ENCODE data around the gene LRRN2. TPM values are rescaled to one million over a fixed set of nuclear protein-coding genes. Genes with fewer than 3 reads are reported as not detected.

The LRRN2 gene
- polyA plus RNA-seq, 4 donors, result 3.0 to 3.1 TPM; not detected in 2

- Histone ChIP-seq H3K9me3 (ENCODE audit: control insufficient read depth in 2 of 2, insufficient read depth in 1 of 2, low read depth in 1 of 2, low read length in 1 of 2) (no peaks in the 10 kb centered on the region), H3K27me3 (ENCODE audit: control insufficient read depth in 3 of 3, insufficient read depth in 3 of 3, low read length in 3 of 3) (peaks cover 0 to 30% (median 0%) of the 10 kb centered on the region in 3 donors), H3K4me1 (ENCODE audit: control insufficient read depth in 3 of 3, insufficient read depth in 2 of 3, low read depth in 1 of 3, low read length in 2 of 3) (peaks cover 0 to 3% (median 0%) of the 10 kb centered on the region in 3 donors), H3K36me3 (ENCODE audit: control insufficient read depth in 3 of 3, insufficient read depth in 2 of 3, low read depth in 1 of 3, low read length in 3 of 3) (no peaks in the 10 kb centered on the region), H3K4me3 (ENCODE audit: low read depth in 1 of 3, low read length in 3 of 3) (no peak overlapping the region), H3K27ac (ENCODE audit: low read depth in 1 of 3, low read length in 2 of 3) (no peak overlapping the region)
- 84 to 88% (median 87%) methylated on average over 5 of the region's 5 CpGs for WGBS, 3 donors
- no peak for FAIRE-seq
- no peak for DNase-seq
Observed at GRCh38 chr1:204653590-204654340, 31.8 kb downstream of the LRRN2 start.

- Histone ChIP-seq H3K36me3 (ENCODE audit: control insufficient read depth in 3 of 3, insufficient read depth in 2 of 3, low read depth in 1 of 3, low read length in 3 of 3) (no peaks in the 10 kb centered on the region), H3K9me3 (ENCODE audit: control insufficient read depth in 2 of 2, insufficient read depth in 1 of 2, low read depth in 1 of 2, low read length in 1 of 2) (no peaks in the 10 kb centered on the region), H3K4me3 (ENCODE audit: low read depth in 1 of 3, low read length in 3 of 3) (no peak overlapping the region), H3K27ac (ENCODE audit: low read depth in 1 of 3, low read length in 2 of 3) (no peak overlapping the region), H3K4me1 (ENCODE audit: control insufficient read depth in 3 of 3, insufficient read depth in 2 of 3, low read depth in 1 of 3, low read length in 2 of 3) (peaks cover 0 to 3% (median 0%) of the 10 kb centered on the region in 3 donors), H3K27me3 (ENCODE audit: control insufficient read depth in 3 of 3, insufficient read depth in 3 of 3, low read length in 3 of 3) (peaks cover 0 to 30% (median 0%) of the 10 kb centered on the region in 3 donors)
- FAIRE-seq, result no peak
- WGBS, 3 donors, result 12 to 47% (median 22%) methylated on average over 3 of the region's 3 CpGs
- DNase-seq, result no peak
Observed at GRCh38 chr1:204652497-204652896, 33.0 kb downstream of the LRRN2 start.

- FAIRE-seq, result no peak
Observed at GRCh38 chr1:204651843-204652421, 33.6 kb downstream of the LRRN2 start.

GRCh38 chr1:204650911-204651570 is 34.5 kb downstream of the LRRN2 start:
- DNase-seq (peak in 1 of 2 donors; percentile 11), FAIRE-seq (no peak)
- Histone ChIP-seq H3K4me3 (ENCODE audit: low read depth in 1 of 3, low read length in 3 of 3) (no peak overlapping the region), H3K36me3 (ENCODE audit: control insufficient read depth in 3 of 3, insufficient read depth in 2 of 3, low read depth in 1 of 3, low read length in 3 of 3) (no peaks in the 10 kb centered on the region), H3K27me3 (ENCODE audit: control insufficient read depth in 3 of 3, insufficient read depth in 3 of 3, low read length in 3 of 3) (peaks cover 0 to 30% (median 0%) of the 10 kb centered on the region in 3 donors), H3K27ac (ENCODE audit: low read depth in 1 of 3, low read length in 2 of 3) (no peak overlapping the region), H3K9me3 (ENCODE audit: control insufficient read depth in 2 of 2, insufficient read depth in 1 of 2, low read depth in 1 of 2, low read length in 1 of 2) (no peaks in the 10 kb centered on the region), H3K4me1 (ENCODE audit: control insufficient read depth in 3 of 3, insufficient read depth in 2 of 3, low read depth in 1 of 3, low read length in 2 of 3) (peaks cover 0 to 3% (median 0%) of the 10 kb centered on the region in 3 donors)
- 55 to 69% (median 63%) methylated on average over 7 of the region's 7 CpGs for WGBS, 3 donors

More at GRCh38 chr1:204651843-204652421, 33.6 kb downstream of the LRRN2 start:
- Histone ChIP-seq H3K27me3 (ENCODE audit: control insufficient read depth in 3 of 3, insufficient read depth in 3 of 3, low read length in 3 of 3) (peaks cover 0 to 30% (median 0%) of the 10 kb centered on the region in 3 donors), H3K9me3 (ENCODE audit: control insufficient read depth in 2 of 2, insufficient read depth in 1 of 2, low read depth in 1 of 2, low read length in 1 of 2) (no peaks in the 10 kb centered on the region), H3K4me1 (ENCODE audit: control insufficient read depth in 3 of 3, insufficient read depth in 2 of 3, low read depth in 1 of 3, low read length in 2 of 3) (peaks cover 0 to 3% (median 0%) of the 10 kb centered on the region in 3 donors), H3K4me3 (ENCODE audit: low read depth in 1 of 3, low read length in 3 of 3) (no peak overlapping the region), H3K36me3 (ENCODE audit: control insufficient read depth in 3 of 3, insufficient read depth in 2 of 3, low read depth in 1 of 3, low read length in 3 of 3) (no peaks in the 10 kb centered on the region), H3K27ac (ENCODE audit: low read depth in 1 of 3, low read length in 2 of 3) (no peak overlapping the region)
- 11 to 23% (median 12%) methylated on average over 10 to 14 of the region's 17 CpGs for WGBS, 3 donors
- DNase-seq, result no peak

GRCh38 chr1:204649721-204650521 is 35.6 kb downstream of the LRRN2 start:
- Histone ChIP-seq H3K27me3 (ENCODE audit: control insufficient read depth in 3 of 3, insufficient read depth in 3 of 3, low read length in 3 of 3) (peaks cover 0 to 30% (median 0%) of the 10 kb centered on the region in 3 donors), H3K4me3 (ENCODE audit: low read depth in 1 of 3, low read length in 3 of 3) (no peak overlapping the region), H3K36me3 (ENCODE audit: control insufficient read depth in 3 of 3, insufficient read depth in 2 of 3, low read depth in 1 of 3, low read length in 3 of 3) (no peaks in the 10 kb centered on the region), H3K4me1 (ENCODE audit: control insufficient read depth in 3 of 3, insufficient read depth in 2 of 3, low read depth in 1 of 3, low read length in 2 of 3) (peaks cover 0 to 3% (median 0%) of the 10 kb centered on the region in 3 donors), H3K27ac (ENCODE audit: low read depth in 1 of 3, low read length in 2 of 3) (no peak overlapping the region), H3K9me3 (ENCODE audit: control insufficient read depth in 2 of 2, insufficient read depth in 1 of 2, low read depth in 1 of 2, low read length in 1 of 2) (no peaks in the 10 kb centered on the region)
- 63 to 88% (median 82%) methylated on average over 5 to 6 of the region's 6 CpGs for WGBS, 3 donors
- no peak for FAIRE-seq
- DNase-seq, result peak in 1 of 2 donors; percentile 15

GRCh38 chr1:204648576-204648975 is 37.0 kb downstream of the LRRN2 start:
- no peak for DNase-seq
- H3K36me3 ChIP-seq (ENCODE audit: control insufficient read depth in 3 of 3, insufficient read depth in 2 of 3, low read depth in 1 of 3, low read length in 3 of 3), result no peaks in the 10 kb centered on the region
- peaks cover 0 to 34% (median 0%) of the 10 kb centered on the region in 3 donors for H3K27me3 ChIP-seq (ENCODE audit: control insufficient read depth in 3 of 3, insufficient read depth in 3 of 3, low read length in 3 of 3)
- 89 to 93% (median 90%) methylated on average over 4 of the region's 4 CpGs for WGBS, 3 donors
- H3K9me3 ChIP-seq (ENCODE audit: control insufficient read depth in 2 of 2, insufficient read depth in 1 of 2, low read depth in 1 of 2, low read length in 1 of 2), result no peaks in the 10 kb centered on the region
- peaks cover 0 to 3% (median 0%) of the 10 kb centered on the region in 3 donors for H3K4me1 ChIP-seq (ENCODE audit: control insufficient read depth in 3 of 3, insufficient read depth in 2 of 3, low read depth in 1 of 3, low read length in 2 of 3)
- no peak for FAIRE-seq
- H3K4me3 ChIP-seq (ENCODE audit: low read depth in 1 of 3, low read length in 3 of 3), result no peak overlapping the region
- H3K27ac ChIP-seq (ENCODE audit: low read depth in 1 of 3, low read length in 2 of 3), result no peak overlapping the region

- FAIRE-seq (no peak), DNase-seq (no peak)
- H3K4me1 ChIP-seq (ENCODE audit: control insufficient read depth in 3 of 3, insufficient read depth in 2 of 3, low read depth in 1 of 3, low read length in 2 of 3), result peaks cover 0 to 3% (median 0%) of the 10 kb centered on the region in 3 donors
- no peaks in the 10 kb centered on the region for H3K36me3 ChIP-seq (ENCODE audit: control insufficient read depth in 3 of 3, insufficient read depth in 2 of 3, low read depth in 1 of 3, low read length in 3 of 3)
- H3K4me3 ChIP-seq (ENCODE audit: low read depth in 1 of 3, low read length in 3 of 3), result no peak overlapping the region
- no peaks in the 10 kb centered on the region for H3K9me3 ChIP-seq (ENCODE audit: control insufficient read depth in 2 of 2, insufficient read depth in 1 of 2, low read depth in 1 of 2, low read length in 1 of 2)
- H3K27ac ChIP-seq (ENCODE audit: low read depth in 1 of 3, low read length in 2 of 3), result no peak overlapping the region
- H3K27me3 ChIP-seq (ENCODE audit: control insufficient read depth in 3 of 3, insufficient read depth in 3 of 3, low read length in 3 of 3), result peaks cover 0 to 36% (median 0%) of the 10 kb centered on the region in 3 donors
Observed at GRCh38 chr1:204647805-204648153, 37.8 kb downstream of the LRRN2 start.
